Thoracic aorta (tissue), 2 donors: Measurements from ENCODE around the gene CLN6. TPM values are rescaled to one million over a fixed set of nuclear protein-coding genes. Genes with fewer than 3 reads are reported as not detected.
"Not testable (repeated sequence)": the region's sequence is repeated elsewhere in the genome, so short reads cannot be mapped to it uniquely, and the experiment has no call there.

Experiments
- ATAC-seq: fragments of 150-250 bp; one replicate; pipeline ENCODE4 v1.8.0; 2017; ENCODE audit warnings: low read depth; ENCODE audit not compliant: insufficient number of reproducible peaks, low FRiP score
- DNase-seq: peaks from one replicate; pipeline ENCODE4 v3.0.0-alpha.2; 2020; ENCODE audit warnings: low spot score
- H3K27ac ChIP-seq, 2 donors: fragments of 200-600 bp; sonication (generic); 1 replicate in 1 of 2; 2 replicates in 1 of 2; pipeline ENCODE4 v1.5.1; 2016; ENCODE audit warnings: mild to moderate bottlenecking in 2 of 2, moderate library complexity in 2 of 2
- H3K27me3 ChIP-seq: fragments of 200-600 bp; sonication (generic); replicated peaks from 2 replicates; pipeline ENCODE4 v1.6.0; 2016; ENCODE audit warnings: mild to moderate bottlenecking; ENCODE audit not compliant: insufficient read depth
- H3K36me3 ChIP-seq: fragments of 200-600 bp; sonication (generic); one replicate; pipeline ENCODE4 v1.5.1; 2016
- H3K4me1 ChIP-seq, 2 donors: fragments of 200-600 bp; sonication (generic); 1 replicate in 1 of 2; 2 replicates in 1 of 2; pipeline versions ENCODE4 v1.5.1 to v1.6.0; 2016; ENCODE audit warnings: low read depth in 2 of 2, mild to moderate bottlenecking in 1 of 2; ENCODE audit not compliant: control insufficient read depth in 1 of 2
- H3K4me3 ChIP-seq: fragments of 200-600 bp; sonication (generic); 2 replicates; pipeline ENCODE4 v1.5.1; 2016; ENCODE audit warnings: mild to moderate bottlenecking
- H3K9me3 ChIP-seq: fragments of 200-600 bp; sonication (generic); 2 replicates; pipeline ENCODE4 v1.5.1; 2016
- CTCF ChIP-seq: fragments of 200-600 bp; sonication (generic); IDR thresholded peaks from one replicate; pipeline ENCODE4 v1.5.1; 2019; ENCODE audit warnings: antibody characterized with exemption
- total RNA-seq, 2 donors: library from RNA; depleted of rRNA; stranded (reverse); fragments of >200 nt; gene quantifications; one replicate each; pipeline versions ENCODE4 v1.1.0 to v1.2.3, GENCODE V29; 2016

The CLN6 gene
- total RNA-seq, 2 donors from 2014 or later, result 18.5 to 22.9 TPM

GRCh38 chr15:68241088-68241935 is 11.8 kb upstream of the CLN6 start:
- H3K36me3 ChIP-seq, result no peaks in the 10 kb centered on the region
- ATAC-seq (no peak), DNase-seq (no peak)
- H3K4me3 ChIP-seq, result no peak overlapping the region
- H3K27me3 ChIP-seq, result no peaks in the 10 kb centered on the region
- H3K4me1 ChIP-seq, result no peaks in the 10 kb centered on the region
- H3K27ac ChIP-seq, result no peak overlapping the region
- H3K9me3 ChIP-seq, result peaks cover 13% of the 10 kb centered on the region
- no peak for TF ChIP-seq CTCF

GRCh38 chr15:68239025-68239424 is 9.5 kb upstream of the CLN6 start:
- peaks cover 8% of the 10 kb centered on the region for H3K9me3 ChIP-seq
- H3K27me3 ChIP-seq, result no peaks in the 10 kb centered on the region
- no peaks in the 10 kb centered on the region for H3K36me3 ChIP-seq
- no peak overlapping the region for H3K27ac ChIP-seq
- H3K4me3 ChIP-seq, result no peak overlapping the region
- TF ChIP-seq CTCF, result no peak
- H3K4me1 ChIP-seq, result no peaks in the 10 kb centered on the region
- DNase-seq (no peak), ATAC-seq (no peak)

- ATAC-seq, result no peak
- no peaks in the 10 kb centered on the region for H3K9me3 ChIP-seq
- H3K27me3 ChIP-seq, result no peaks in the 10 kb centered on the region
- DNase-seq, result no peak
- H3K36me3 ChIP-seq, result no peaks in the 10 kb centered on the region
- TF ChIP-seq CTCF, result no peak
- H3K4me1 ChIP-seq, result peaks cover 3 to 5% of the 10 kb centered on the region in 2 donors
- H3K27ac ChIP-seq, result no peak overlapping the region
- no peak overlapping the region for H3K4me3 ChIP-seq
Measured at GRCh38 chr15:68235022-68235421, 5.5 kb upstream of the CLN6 start.

- not testable (repeated sequence) for H3K9me3 ChIP-seq, H3K36me3 ChIP-seq, H3K4me3 ChIP-seq
Measured at GRCh38 chr15:68234520-68234919, 5.0 kb upstream of the CLN6 start.

GRCh38 chr15:68234060-68234459 is 4.5 kb upstream of the CLN6 start:
- Histone ChIP-seq H3K27ac (no peak overlapping the region), H3K36me3 (no peaks in the 10 kb centered on the region), H3K4me3 (no peak overlapping the region), H3K4me1 (peaks cover 4 to 6% of the 10 kb centered on the region in 2 donors), H3K9me3 (no peaks in the 10 kb centered on the region), H3K27me3 (no peaks in the 10 kb centered on the region)
- ATAC-seq (no peak), DNase-seq (no peak)
- TF ChIP-seq CTCF, result no peak

More at GRCh38 chr15:68234520-68234919, 5.0 kb upstream of the CLN6 start:
- H3K27ac ChIP-seq, ATAC-seq, H3K4me1 ChIP-seq, H3K27me3 ChIP-seq, DNase-seq: not testable (repeated sequence)
